K562 (cell line): ENCODE results near the gene DYNC1H1. TPM values are rescaled to one million over a fixed set of nuclear protein-coding genes. Genes with fewer than 3 reads are reported as not detected.

Experiments
- ADNP ChIP-seq: fragments of 200-800 bp; sonication (Bioruptor generic); IDR thresholded peaks from 2 replicates; pipeline ENCODE4 v1.6.1; 2016; ENCODE audit warnings: missing genetic modification characterization, missing compliant biosample characterization
- C11orf30 ChIP-seq: fragments of 450-650 bp; IDR thresholded peaks from 2 replicates; pipeline ENCODE4 v1.6.1; 2016; ENCODE audit warnings: low read depth, mild to moderate bottlenecking
- CBFA2T2 ChIP-seq: fragments of 450-650 bp; conservative IDR thresholded peaks from 2 replicates; pipeline ENCODE4 v1.6.1; 2017; ENCODE audit warnings: mild to moderate bottlenecking
- CREM ChIP-seq: IDR thresholded peaks from 2 replicates; pipeline ENCODE4 v1.6.1; 2014; ENCODE audit warnings: antibody characterized with exemption, low read depth
- FOXA3 ChIP-seq, 2 experiments: fragments of 450-650 bp in 1 of 2; sonication (generic) in 1 of 2; formaldehyde crosslinking; IDR thresholded peaks in 1 of 2; conservative IDR thresholded peaks in 1 of 2; 2 replicates each; pipeline versions ENCODE4 v1.4.0 to v1.8.0; 2020 to 2022; ENCODE audit warnings: mild to moderate bottlenecking in 2 of 2, missing genetic modification reagents in 1 of 2
- GATA2 ChIP-seq: sonication (generic); formaldehyde crosslinking; IDR thresholded peaks from 2 replicates; pipeline ENCODE4 v1.4.0; 2020; ENCODE audit warnings: mild to moderate bottlenecking, missing genetic modification reagents
- KDM2B ChIP-seq: fragments of 250-450 bp; sonication (Bioruptor Pico); IDR thresholded peaks from 2 replicates; pipeline ENCODE4 v1.8.0; 2021; ENCODE audit warnings: mild to moderate bottlenecking, moderate library complexity
- MCM2 ChIP-seq: fragments of 450-650 bp; IDR thresholded peaks from 2 replicates; pipeline ENCODE4 v1.6.1; 2017; ENCODE audit warnings: low read depth, mild to moderate bottlenecking
- POU5F1 ChIP-seq: fragments of 150-350 bp; IDR thresholded peaks from 2 replicates; pipeline ENCODE4 v1.6.1; 2014; ENCODE audit warnings: borderline replicate concordance, low read length, low read depth, mild to moderate bottlenecking; ENCODE audit not compliant: partially characterized antibody
- PTRF ChIP-seq: fragments of 450-650 bp; IDR thresholded peaks from 2 replicates; pipeline ENCODE4 v1.6.1; 2016; ENCODE audit warnings: mild to moderate bottlenecking, missing genetic modification characterization, missing compliant biosample characterization
- RHOXF2B ChIP-seq: fragments of 250-450 bp; sonication (Bioruptor Pico); conservative IDR thresholded peaks from 2 replicates; pipeline ENCODE4 v1.5.1; 2021
- SMAD1 ChIP-seq: fragments of 150-350 bp; IDR thresholded peaks from 2 replicates; pipeline ENCODE4 v1.6.1; 2014; ENCODE audit warnings: low read length, low read depth; ENCODE audit not compliant: partially characterized antibody
- SP1 ChIP-seq: sonication (generic); formaldehyde crosslinking; IDR thresholded peaks from 2 replicates; pipeline ENCODE4 v1.8.1; 2022; ENCODE audit warnings: mild to moderate bottlenecking, missing genetic modification reagents
- SP2 ChIP-seq: IDR thresholded peaks from 2 replicates; pipeline ENCODE4 v1.6.1; 2011; ENCODE audit warnings: mild to moderate bottlenecking, low read depth, low read length, moderate library complexity; ENCODE audit not compliant: poor library complexity, severe bottlenecking; ENCODE audit errors: extremely low read depth
- SPI1 ChIP-seq: IDR thresholded peaks from 2 replicates; pipeline ENCODE4 v1.6.1; 2011; ENCODE audit warnings: low read depth, low read length, control low read depth, borderline replicate concordance
- STAT5A ChIP-seq: IDR thresholded peaks from 2 replicates; pipeline ENCODE4 v1.6.1; 2012; ENCODE audit warnings: low read length, inconsistent platforms, borderline replicate concordance
- ZBED1 ChIP-seq: IDR thresholded peaks from 2 replicates; pipeline ENCODE4 v1.6.1; 2014
- ZC3H11A ChIP-seq: IDR thresholded peaks from 2 replicates; pipeline ENCODE4 v1.6.1; 2012; ENCODE audit warnings: low read depth, low read length, improper control_type of control experiment
- ZNF165 ChIP-seq: fragments of 250-450 bp; sonication (Bioruptor Pico); IDR thresholded peaks from 2 replicates; pipeline ENCODE4 v1.4.0; 2020; ENCODE audit warnings: borderline replicate concordance
- ZNF586 ChIP-seq: fragments of 450-650 bp; formaldehyde crosslinking; conservative IDR thresholded peaks from 2 replicates; pipeline ENCODE4 v1.4.0; 2020; ENCODE audit warnings: mild to moderate bottlenecking, moderate library complexity
- ZNF77 ChIP-seq: fragments of 250-450 bp; sonication (Bioruptor Pico); IDR thresholded peaks from 2 replicates; pipeline ENCODE4 v1.5.0; 2020
- ZZZ3 ChIP-seq: fragments of 450-650 bp; IDR thresholded peaks from 2 replicates; pipeline ENCODE4 v1.6.1; 2016; ENCODE audit warnings: antibody characterized with exemption, mild to moderate bottlenecking, moderate library complexity
- polyA plus RNA-seq, 8 experiments: library from polyadenylated mRNA; depleted of rRNA in 4 of 8; stranded (reverse) in 5 of 8; unstranded in 3 of 8; fragments of >200 nt; fragmentation: Nextera tagmentation in 2 of 8; fragmentation: Illumina TruSeq in 1 of 8; extraction: Ambion mirVana in 2 of 8; extraction: Trizol in 1 of 8; gene quantifications; 2 replicates each; pipeline versions ENCODE4 v1.2.1 to v1.2.3, GENCODE V29; 2011 to 2014; ENCODE audit warnings: inconsistent platforms in 1 of 8, missing spikeins in 1 of 8
- total RNA-seq, 7 experiments: library from RNA; depleted of rRNA in 6 of 7; stranded (reverse); fragments of >200 nt in 6 of 7; fragmentation: Illumina TruSeq in 2 of 7; extraction: Trizol in 2 of 7; gene quantifications; 2 replicates each; pipeline versions ENCODE4 v1.2.1 to v1.2.3, GENCODE V29; 2011 to 2021; ENCODE audit warnings: low replicate concordance in 1 of 7
- TF ChIP-seq, protein P1 (sequence below): sonication (generic); formaldehyde crosslinking; IDR thresholded peaks from 2 replicates; pipeline ENCODE4 v1.9.0; 2022; ENCODE audit warnings: mild to moderate bottlenecking, missing genetic modification reagents
- TF ChIP-seq, protein P2 (sequence below): sonication (generic); formaldehyde crosslinking; IDR thresholded peaks from 2 replicates; pipeline ENCODE4 v1.8.0; 2022; ENCODE audit warnings: missing genetic modification reagents, mild to moderate bottlenecking, moderate library complexity, borderline replicate concordance
- TF ChIP-seq, protein P3 (sequence below): fragments of 450-650 bp; IDR thresholded peaks from 2 replicates; pipeline ENCODE4 v1.6.1; 2017; ENCODE audit warnings: mild to moderate bottlenecking, moderate library complexity
- TF ChIP-seq, protein P4 (sequence below): fragments of 250-450 bp; sonication (Bioruptor Pico); IDR thresholded peaks from 2 replicates; pipeline ENCODE4 v1.9.0; 2021; ENCODE audit warnings: mild to moderate bottlenecking

DYNC1H1 gene
- total and polyA plus RNA-seq, 9 of the 15 experiments (the other 6 are each of a cell fraction or from before 2014, with no cell fraction given), result 31.9 to 335 (median 115) TPM

DNA sequence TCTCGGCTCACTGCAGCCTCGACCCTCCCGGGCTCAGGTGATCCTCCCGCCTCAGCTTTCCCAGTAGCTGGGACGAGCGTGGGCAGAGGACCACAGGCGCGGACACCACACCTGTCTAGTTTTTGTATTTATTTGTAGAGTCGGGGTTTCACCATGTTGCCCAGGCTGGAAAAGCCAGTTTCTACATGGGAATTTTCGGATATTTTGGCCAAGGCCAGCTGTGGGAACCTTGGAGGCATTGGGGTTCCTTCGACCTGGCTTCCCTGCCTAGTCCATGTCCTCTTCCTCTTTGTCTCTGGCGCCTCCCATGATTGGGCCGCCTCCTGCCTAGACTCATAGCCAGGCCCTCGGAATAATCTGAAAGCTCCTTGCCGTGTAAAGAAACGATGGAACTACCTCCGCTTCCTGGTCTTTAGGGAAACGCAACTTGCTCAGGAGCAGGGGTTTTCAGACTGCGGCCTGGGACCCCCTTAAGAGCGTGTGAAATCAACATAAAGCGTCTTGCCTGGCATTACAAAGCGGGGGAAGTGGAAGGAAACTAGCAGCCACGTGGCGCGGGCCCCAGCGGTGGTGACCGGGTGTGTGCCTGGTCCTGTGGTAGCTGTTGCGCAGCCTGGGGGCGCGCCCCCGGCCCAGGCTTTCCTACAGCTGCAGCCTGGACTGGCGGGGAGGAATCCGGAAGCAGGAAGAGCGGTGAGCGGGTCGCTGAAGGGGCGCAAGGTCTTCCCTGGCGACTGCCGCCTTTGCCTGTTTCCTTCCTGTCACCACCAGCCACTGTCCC lies 123.8 kb downstream of the DYNC1H1 start (continued):
- TF ChIP-seq SP2, result no peak
- no peak for TF ChIP-seq STAT5A
- no peak for TF ChIP-seq KDM2B (CRISPR knock-in tag)
- TF ChIP-seq ZC3H11A, result no peak
- no peak for TF ChIP-seq ZNF586 (CRISPR knock-in tag)
- no peak for TF ChIP-seq POU5F1
- TF ChIP-seq ZNF165, result no peak
- no peak for TF ChIP-seq ADNP (tag)
- no peak for TF ChIP-seq MCM2
- TF ChIP-seq FOXA3 (CRISPR knock-in tag; conservative IDR thresholded peaks at IDR 0.05 in 1 of 2, IDR thresholded peaks at IDR 0.05 in 1 of 2), result peak in 1 of 2 experiments; percentile 88; a peak in 1 of 4 replicates
- no peak for TF ChIP-seq RHOXF2B (CRISPR knock-in tag)
- TF ChIP-seq, protein P1, sequence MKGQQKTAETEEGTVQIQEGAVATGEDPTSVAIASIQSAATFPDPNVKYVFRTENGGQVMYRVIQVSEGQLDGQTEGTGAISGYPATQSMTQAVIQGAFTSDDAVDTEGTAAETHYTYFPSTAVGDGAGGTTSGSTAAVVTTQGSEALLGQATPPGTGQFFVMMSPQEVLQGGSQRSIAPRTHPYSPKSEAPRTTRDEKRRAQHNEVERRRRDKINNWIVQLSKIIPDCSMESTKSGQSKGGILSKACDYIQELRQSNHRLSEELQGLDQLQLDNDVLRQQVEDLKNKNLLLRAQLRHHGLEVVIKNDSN (CRISPR knock-in tag), result peak; percentile 70
- TF ChIP-seq, protein P2, sequence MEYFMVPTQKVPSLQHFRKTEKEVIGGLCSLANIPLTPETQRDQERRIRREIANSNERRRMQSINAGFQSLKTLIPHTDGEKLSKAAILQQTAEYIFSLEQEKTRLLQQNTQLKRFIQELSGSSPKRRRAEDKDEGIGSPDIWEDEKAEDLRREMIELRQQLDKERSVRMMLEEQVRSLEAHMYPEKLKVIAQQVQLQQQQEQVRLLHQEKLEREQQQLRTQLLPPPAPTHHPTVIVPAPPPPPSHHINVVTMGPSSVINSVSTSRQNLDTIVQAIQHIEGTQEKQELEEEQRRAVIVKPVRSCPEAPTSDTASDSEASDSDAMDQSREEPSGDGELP (CRISPR knock-in tag), result peak; percentile 81; the same call in 1 of the 2 replicates
- no peak for TF ChIP-seq CREM
- no peak for TF ChIP-seq ZBED1
- TF ChIP-seq ZZZ3, result no peak
- TF ChIP-seq SMAD1, result no peak
- no peak for TF ChIP-seq ZNF77
- no peak for TF ChIP-seq C11orf30
- TF ChIP-seq SP1, result no peak
- TF ChIP-seq, protein P3, sequence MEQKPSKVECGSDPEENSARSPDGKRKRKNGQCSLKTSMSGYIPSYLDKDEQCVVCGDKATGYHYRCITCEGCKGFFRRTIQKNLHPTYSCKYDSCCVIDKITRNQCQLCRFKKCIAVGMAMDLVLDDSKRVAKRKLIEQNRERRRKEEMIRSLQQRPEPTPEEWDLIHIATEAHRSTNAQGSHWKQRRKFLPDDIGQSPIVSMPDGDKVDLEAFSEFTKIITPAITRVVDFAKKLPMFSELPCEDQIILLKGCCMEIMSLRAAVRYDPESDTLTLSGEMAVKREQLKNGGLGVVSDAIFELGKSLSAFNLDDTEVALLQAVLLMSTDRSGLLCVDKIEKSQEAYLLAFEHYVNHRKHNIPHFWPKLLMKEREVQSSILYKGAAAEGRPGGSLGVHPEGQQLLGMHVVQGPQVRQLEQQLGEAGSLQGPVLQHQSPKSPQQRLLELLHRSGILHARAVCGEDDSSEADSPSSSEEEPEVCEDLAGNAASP, result no peak
- TF ChIP-seq GATA2, result no peak
- TF ChIP-seq CBFA2T2, result no peak
- no peak for TF ChIP-seq PTRF (tag)
- TF ChIP-seq SPI1, result peak; percentile 72
- TF ChIP-seq, protein P4, sequence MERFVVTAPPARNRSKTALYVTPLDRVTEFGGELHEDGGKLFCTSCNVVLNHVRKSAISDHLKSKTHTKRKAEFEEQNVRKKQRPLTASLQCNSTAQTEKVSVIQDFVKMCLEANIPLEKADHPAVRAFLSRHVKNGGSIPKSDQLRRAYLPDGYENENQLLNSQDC, result no peak
